Heart right ventricle (tissue), 16 donors: ENCODE measurements around the gene GPHA2. TPM values are rescaled to one million over a fixed set of nuclear protein-coding genes. Genes with fewer than 3 reads are reported as not detected.

Experiments used
- ATAC-seq, 8 donors: fragments of 200-7000 bp; cut with Tn5 transposase; one replicate each; pipeline ENCODE4 v1.9.1; 2020; ENCODE audit warnings: mild to moderate bottlenecking in 8 of 8, moderate library complexity in 8 of 8, moderate number of reproducible peaks in 1 of 8
- DNase-seq, 2 donors: peaks; one replicate each; pipeline ENCODE4 v3.0.0-alpha.2; 2020
- H3K27ac ChIP-seq, 10 donors: fragments of 200-600 bp; sonication (generic) in 2 of 10; one replicate each; pipeline versions ENCODE4 v1.5.0 to v1.8.0; 2020 to 2022; ENCODE audit warnings: mild to moderate bottlenecking in 3 of 10
- H3K27me3 ChIP-seq, 7 donors: fragments of 200-600 bp; one replicate each; pipeline ENCODE4 v1.8.0; 2021 to 2022; ENCODE audit warnings: mild to moderate bottlenecking in 2 of 7
- H3K36me3 ChIP-seq, 9 donors: fragments of 200-600 bp; sonication (generic) in 1 of 9; one replicate each; pipeline versions ENCODE4 v1.5.0 to v1.8.0; 2020 to 2022; ENCODE audit warnings: mild to moderate bottlenecking in 2 of 9
- H3K4me1 ChIP-seq, 9 donors: fragments of 200-600 bp; sonication (generic) in 1 of 9; one replicate each; pipeline versions ENCODE4 v1.5.0 to v1.8.0; 2020 to 2022; ENCODE audit warnings: mild to moderate bottlenecking in 4 of 9
- H3K4me3 ChIP-seq, 10 donors: fragments of 200-600 bp; sonication (generic) in 2 of 10; one replicate each; pipeline versions ENCODE4 v1.5.0 to v1.8.0; 2020 to 2022; ENCODE audit warnings: mild to moderate bottlenecking in 7 of 10, moderate library complexity in 2 of 10
- H3K9me3 ChIP-seq, 11 donors: fragments of 200-600 bp in 10 of 11; sonication (generic) in 2 of 11; one replicate each; pipeline versions ENCODE4 v1.5.0 to v1.8.0; 2013 to 2022; ENCODE audit warnings: mild to moderate bottlenecking in 2 of 11, control low read depth in 1 of 11, moderate library complexity in 1 of 11
- WGBS, 2 donors: extraction: QIAGEN DNeasy Blood & Tissue Kit; methylation state at CpG; one replicate each; pipeline ENCODE4 v1.1.7; 2013; ENCODE audit warnings: inconsistent platforms in 1 of 2; 5-methylcytosine and 5-hydroxymethylcytosine counted together
- intact Hi-C, 10 donors: fragments of 100-400 bp; cut with DNase I; formaldehyde crosslinking; loops; one replicate each; pipeline versions ENCODE4 v1.11.1 to v1.14.2; 2022
- polyA plus RNA-seq, 2 donors: library from polyadenylated mRNA; stranded (reverse); fragments of 200-250 nt; gene quantifications; one replicate each; pipeline ENCODE4 v1.2.3, GENCODE V29; 2013
- total RNA-seq, 10 donors: library from RNA; stranded (reverse); fragmentation: NEBNext Ultra II Directional in 3 of 10; extraction: Animal tissue kit (Norgen Biotek cat#: 25700) in 3 of 10; gene quantifications; one replicate each; pipeline versions ENCODE4 v1.2.1 to v1.2.4, GENCODE V29; 2021 to 2023
- TF ChIP-seq, protein P1 (sequence below), 9 donors: fragments of 200-600 bp; sonication (generic) in 2 of 9; IDR thresholded peaks; one replicate each; pipeline versions ENCODE4 v1.5.0 to v1.8.0; 2021 to 2022; ENCODE audit warnings: antibody characterized with exemption in 9 of 9, mild to moderate bottlenecking in 5 of 9, moderate library complexity in 1 of 9
- donor health status: Arrhythmogenic right ventricular cardiomyopathy.
- donor health status: ischemic (EF 13 %, LVEDD 7.1; RV severe dilation, severe dysfunction).
- donor health status: healthy with polysubstance abuse.
- donor health status: DM: no; HTN: yes; CAD: no.
- donor health status: DM: no; HTN: no; CAD: no.
- donor health status: ischemic (EF 25% LVEDD 6.9; RV normal size, moderate dysfunction).
- donor health status: ischemic (EF 25% LVEDD 5.7; RV mildly dilated, moderate dysfunction).
- donor health status: healthy.
- donor health status: DM: yes; HTN: yes; CAD: no.
- donor health status: Ischemic cardiomyopathy.
- donor health status: ischemic (EF 35%, LVEDD 5.7; RV mildly dilated, moderate dysfunction).
- donor health status: nonischemic (EF 11% LVEDD 7.7; RV severe dilation, severe dysfunction).
- donor health status: DM: yes; HTN: yes; CAD: no.
- donor health status: PGD.
- donor health status: ischemic (EF 29% LVEDD 5.4; RV normal size, mild dysfunction).
- donor health status: nonischemic (EF 23%, LVEDD 6.1; RV moderate dilation, normal function).

The GPHA2 gene
- total and polyA plus RNA-seq, 12 donors = not detected

DNA sequence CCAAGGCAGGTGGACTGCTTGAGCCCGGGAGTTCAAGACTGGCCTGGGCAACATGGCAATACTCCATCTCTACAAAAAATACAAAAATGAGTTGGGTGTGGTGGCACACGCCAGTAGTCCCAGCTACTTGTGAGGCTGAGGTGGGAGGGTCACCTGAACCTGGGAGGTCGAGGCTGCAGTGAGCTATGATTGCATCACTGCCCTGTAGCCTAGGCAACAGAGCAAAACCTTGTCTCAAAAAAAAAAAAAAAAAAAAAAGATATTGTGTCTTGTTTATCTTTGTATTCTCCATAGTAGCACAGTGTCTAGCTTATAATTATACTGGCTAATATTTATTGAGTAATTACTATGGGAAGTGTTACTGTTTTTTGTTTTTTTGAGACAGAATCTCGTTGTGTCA, 15.8 kb upstream of the GPHA2 start:
- TF ChIP-seq, protein P1, sequence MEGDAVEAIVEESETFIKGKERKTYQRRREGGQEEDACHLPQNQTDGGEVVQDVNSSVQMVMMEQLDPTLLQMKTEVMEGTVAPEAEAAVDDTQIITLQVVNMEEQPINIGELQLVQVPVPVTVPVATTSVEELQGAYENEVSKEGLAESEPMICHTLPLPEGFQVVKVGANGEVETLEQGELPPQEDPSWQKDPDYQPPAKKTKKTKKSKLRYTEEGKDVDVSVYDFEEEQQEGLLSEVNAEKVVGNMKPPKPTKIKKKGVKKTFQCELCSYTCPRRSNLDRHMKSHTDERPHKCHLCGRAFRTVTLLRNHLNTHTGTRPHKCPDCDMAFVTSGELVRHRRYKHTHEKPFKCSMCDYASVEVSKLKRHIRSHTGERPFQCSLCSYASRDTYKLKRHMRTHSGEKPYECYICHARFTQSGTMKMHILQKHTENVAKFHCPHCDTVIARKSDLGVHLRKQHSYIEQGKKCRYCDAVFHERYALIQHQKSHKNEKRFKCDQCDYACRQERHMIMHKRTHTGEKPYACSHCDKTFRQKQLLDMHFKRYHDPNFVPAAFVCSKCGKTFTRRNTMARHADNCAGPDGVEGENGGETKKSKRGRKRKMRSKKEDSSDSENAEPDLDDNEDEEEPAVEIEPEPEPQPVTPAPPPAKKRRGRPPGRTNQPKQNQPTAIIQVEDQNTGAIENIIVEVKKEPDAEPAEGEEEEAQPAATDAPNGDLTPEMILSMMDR (IDR thresholded peaks at IDR 0.05) = no peak
- no peaks in the 10 kb centered on the region for H3K36me3 ChIP-seq
- peaks cover 0 to 21% (median 0%) of the 10 kb centered on the region in 7 donors for H3K27me3 ChIP-seq
- no peaks in the 10 kb centered on the region for H3K9me3 ChIP-seq
- DNase-seq (no peak), ATAC-seq (no peak)
- H3K27ac ChIP-seq = no peak overlapping the region
- 76% methylated on average over 4 of the region's 4 CpGs for WGBS, 2 donors
- H3K4me3 ChIP-seq = no peak overlapping the region
- intact Hi-C loops = no loop called here
- H3K4me1 ChIP-seq = no peaks in the 10 kb centered on the region

DNA sequence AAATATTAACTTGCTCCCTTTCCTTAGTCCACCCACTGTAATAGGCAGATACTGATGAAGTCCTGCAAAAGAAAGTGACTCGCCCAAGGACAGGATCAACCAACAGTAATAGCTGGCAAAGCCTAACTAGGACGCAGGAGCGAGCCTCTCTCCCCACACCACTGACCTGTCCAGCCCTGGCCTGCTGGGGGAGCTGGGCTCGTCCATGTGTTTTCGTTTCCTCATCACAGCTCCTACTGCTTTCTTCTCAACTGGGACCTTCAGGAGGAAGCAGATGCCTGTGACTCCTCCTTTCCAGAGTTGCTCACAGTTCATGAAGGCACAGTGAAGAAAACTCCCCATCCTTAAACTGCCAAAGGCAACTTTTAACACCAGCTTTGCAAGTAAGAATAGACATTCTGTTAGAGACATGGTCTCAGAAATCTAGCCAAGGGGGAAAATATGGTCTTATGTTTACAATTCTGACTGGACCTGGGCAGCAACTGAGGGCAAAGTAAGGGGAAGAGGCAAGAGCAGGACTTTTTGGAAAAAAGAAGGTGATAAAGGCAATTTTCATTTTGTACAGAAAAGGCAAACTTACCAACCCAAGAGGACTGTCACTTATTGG, 11.6 kb upstream of the GPHA2 start:
- Histone ChIP-seq H3K4me3 (no peak overlapping the region), H3K27me3 (peaks cover 0 to 8% (median 0%) of the 10 kb centered on the region in 7 donors), H3K4me1 (no peaks in the 10 kb centered on the region), H3K27ac (no peak overlapping the region), H3K36me3 (no peaks in the 10 kb centered on the region), H3K9me3 (no peaks in the 10 kb centered on the region)
- TF ChIP-seq, protein P1 (IDR thresholded peaks at IDR 0.05) = peak in 5 of 9 donors; percentile 11 to 35 (median 18)
- ATAC-seq (peak in 3 of 8 donors; percentile 65 to 75 (median 65)), DNase-seq (no peak)
- intact Hi-C loops = no loop called here
- WGBS, 2 donors = 34 to 50% methylated on average over 5 of the region's 5 CpGs

DNA sequence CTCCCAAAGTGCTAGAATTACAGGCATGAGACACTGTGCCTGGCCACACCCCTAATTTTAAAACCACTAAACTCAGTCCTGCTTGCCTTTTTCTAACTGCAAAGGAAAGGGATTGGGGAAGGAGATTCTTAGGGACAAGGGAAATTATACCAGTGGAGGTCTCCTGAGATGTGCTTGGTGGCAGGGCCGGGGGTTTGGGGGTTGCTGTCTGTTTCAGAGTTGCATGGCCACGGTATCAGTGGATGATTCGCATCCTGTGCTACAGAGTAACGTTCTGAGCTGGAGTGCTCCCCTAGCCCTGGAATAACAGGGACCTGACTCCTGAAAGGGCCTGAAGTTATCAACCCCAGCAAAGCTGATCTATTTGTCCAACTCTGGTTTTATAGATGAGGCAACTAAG, 846 bp upstream of the GPHA2 start:
- DNase-seq = no peak
- Histone ChIP-seq H3K9me3 (no peaks in the 10 kb centered on the region), H3K36me3 (peaks cover 0 to 39% (median 23%) of the 10 kb centered on the region in 9 donors), H3K27me3 (no peaks in the 10 kb centered on the region), H3K4me1 (no peaks in the 10 kb centered on the region), H3K4me3 (no peak overlapping the region), H3K27ac (no peak overlapping the region)
- no peak for ATAC-seq
- TF ChIP-seq, protein P1 (IDR thresholded peaks at IDR 0.05) = no peak
- intact Hi-C loops = no loop called here
- 76 to 90% methylated on average over 4 of the region's 4 CpGs for WGBS, 2 donors

DNA sequence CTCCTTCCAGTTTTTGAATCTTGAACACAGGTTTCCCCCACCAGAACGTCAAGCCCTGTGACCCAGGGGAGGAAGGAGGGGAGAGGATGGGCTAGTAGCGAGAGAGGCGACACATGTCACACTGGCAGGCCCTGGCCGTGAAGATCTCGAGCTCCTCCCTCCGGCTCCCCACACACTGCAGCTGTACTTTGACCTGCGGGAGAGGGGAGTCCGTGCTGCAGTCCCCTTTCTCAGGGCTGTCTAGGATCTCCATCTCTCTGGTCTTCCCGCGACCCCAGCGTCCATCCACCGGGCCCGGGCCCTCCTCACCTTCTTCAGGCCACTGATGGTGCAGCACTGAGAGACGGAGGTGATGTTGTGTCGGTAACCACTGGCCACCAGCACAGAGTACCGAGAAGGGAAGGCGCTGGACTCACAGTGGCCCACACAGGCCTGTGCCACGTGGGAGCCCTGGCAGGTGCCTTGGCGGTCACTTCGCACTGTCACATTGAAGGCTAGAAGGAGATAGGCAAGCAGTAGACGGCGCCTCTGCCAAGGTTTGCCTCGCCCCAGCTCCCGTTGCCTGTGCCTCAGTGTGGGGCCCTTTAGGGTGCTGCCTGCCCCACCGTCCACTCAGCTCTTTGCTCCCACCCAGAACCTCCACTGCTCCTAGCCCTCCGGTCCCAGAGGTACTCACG, 873 bp downstream of the GPHA2 start:
- WGBS, 2 donors = 79% methylated on average over 27 of the region's 27 CpGs
- Histone ChIP-seq H3K27ac (no peak overlapping the region), H3K9me3 (no peaks in the 10 kb centered on the region), H3K36me3 (peaks cover 0 to 56% (median 38%) of the 10 kb centered on the region in 9 donors), H3K4me1 (no peaks in the 10 kb centered on the region), H3K4me3 (no peak overlapping the region), H3K27me3 (no peaks in the 10 kb centered on the region)
- DNase-seq (no peak), ATAC-seq (peak; percentile 7 to 44 (median 22))
- TF ChIP-seq, protein P1 (IDR thresholded peaks at IDR 0.05) = no peak
- intact Hi-C loops = no loop called here
